Raji (cell line): Measurements from ENCODE around the gene FUCA1.
A peak's percentile ranks its signal among the peaks of the same experiment; 100 is the strongest.

Experiments
- POLR2A ChIP-seq: IDR thresholded peaks from 2 replicates; pipeline ENCODE4 v1.6.1; 2011; ENCODE audit warnings: low read depth, low read length, control low read depth; ENCODE audit not compliant: insufficient read depth

The FUCA1 gene

GRCh38 chr1:23903754-23904153 lies 35.7 kb upstream of the FUCA1 start:
- no peak for TF ChIP-seq POLR2A

GRCh38 chr1:23902321-23903278 lies 34.5 kb upstream of the FUCA1 start:
- TF ChIP-seq POLR2A = no peak

- TF ChIP-seq POLR2A = no peak
Measured at GRCh38 chr1:23899070-23899469, 31.0 kb upstream of the FUCA1 start.

GRCh38 chr1:23897083-23897482 lies 29.0 kb upstream of the FUCA1 start:
- TF ChIP-seq POLR2A = no peak

- no peak for TF ChIP-seq POLR2A
Measured at GRCh38 chr1:23896491-23896890, 28.4 kb upstream of the FUCA1 start.

- TF ChIP-seq POLR2A = no peak
Measured at GRCh38 chr1:23895993-23896392, 27.9 kb upstream of the FUCA1 start.

GRCh38 chr1:23895082-23895481 lies 27.0 kb upstream of the FUCA1 start:
- TF ChIP-seq POLR2A = no peak

GRCh38 chr1:23889074-23889473 lies 21.0 kb upstream of the FUCA1 start:
- TF ChIP-seq POLR2A = peak; percentile 22; the same call in 1 of the 2 replicates

GRCh38 chr1:23885222-23885621 lies 17.1 kb upstream of the FUCA1 start:
- no peak for TF ChIP-seq POLR2A

- no peak for TF ChIP-seq POLR2A
Measured at GRCh38 chr1:23882746-23883145, 14.7 kb upstream of the FUCA1 start.

- no peak for TF ChIP-seq POLR2A
Measured at GRCh38 chr1:23879809-23880208, 11.7 kb upstream of the FUCA1 start.

GRCh38 chr1:23878668-23879067 lies 10.6 kb upstream of the FUCA1 start:
- no peak for TF ChIP-seq POLR2A

GRCh38 chr1:23875382-23875781 lies 7.3 kb upstream of the FUCA1 start:
- no peak for TF ChIP-seq POLR2A

- TF ChIP-seq POLR2A = no peak
Measured at GRCh38 chr1:23872421-23872820, 4.3 kb upstream of the FUCA1 start.

GRCh38 chr1:23869051-23869450 lies 961 bp upstream of the FUCA1 start:
- TF ChIP-seq POLR2A = no peak

GRCh38 chr1:23868557-23869016 lies 497 bp upstream of the FUCA1 start:
- TF ChIP-seq POLR2A = no peak

GRCh38 chr1:23867542-23867894 lies 572 bp downstream of the FUCA1 start:
- TF ChIP-seq POLR2A = no peak
